HEK293 (cell line): Measurements from ENCODE around the gene CCNG1.

Experiments used
- ZNF23 ChIP-seq: fragments of 450-650 bp; formaldehyde crosslinking; IDR thresholded peaks from 2 replicates; pipeline ENCODE4 v1.5.1; 2016; ENCODE audit warnings: missing biosample characterization, missing genetic modification characterization, borderline replicate concordance
- TF ChIP-seq, protein P1 (sequence below): fragments of 450-650 bp; formaldehyde crosslinking; IDR thresholded peaks from 2 replicates; pipeline ENCODE4 v1.5.1; 2016; ENCODE audit warnings: missing biosample characterization, missing genetic modification characterization
- TF ChIP-seq, protein P2 (sequence below): fragments of 450-650 bp; formaldehyde crosslinking; optimal IDR thresholded peaks from 2 replicates; pipeline ENCODE3; 2016; ENCODE audit warnings: missing biosample characterization, mild to moderate bottlenecking, missing genetic modification characterization

DNA sequence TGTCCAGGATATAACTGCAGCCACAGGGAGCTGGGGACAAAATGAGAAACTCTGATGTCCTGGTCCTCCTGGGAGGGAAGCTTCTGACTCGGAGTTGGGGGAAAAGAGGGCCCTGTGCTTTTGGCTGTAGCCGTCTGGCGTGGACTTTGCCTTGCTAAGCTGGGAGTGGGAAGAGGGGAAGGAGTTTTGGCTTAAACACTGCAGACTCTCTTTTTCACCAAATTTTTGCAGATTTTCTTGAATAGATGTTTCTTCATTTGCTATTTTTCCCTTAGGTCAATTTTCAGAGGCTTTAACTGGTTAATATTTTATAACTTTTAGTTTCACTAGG lies 52.3 kb downstream of the CCNG1 start:
- no peak for TF ChIP-seq ZNF23 (tag by site-specific recombination)
- TF ChIP-seq, protein P1, sequence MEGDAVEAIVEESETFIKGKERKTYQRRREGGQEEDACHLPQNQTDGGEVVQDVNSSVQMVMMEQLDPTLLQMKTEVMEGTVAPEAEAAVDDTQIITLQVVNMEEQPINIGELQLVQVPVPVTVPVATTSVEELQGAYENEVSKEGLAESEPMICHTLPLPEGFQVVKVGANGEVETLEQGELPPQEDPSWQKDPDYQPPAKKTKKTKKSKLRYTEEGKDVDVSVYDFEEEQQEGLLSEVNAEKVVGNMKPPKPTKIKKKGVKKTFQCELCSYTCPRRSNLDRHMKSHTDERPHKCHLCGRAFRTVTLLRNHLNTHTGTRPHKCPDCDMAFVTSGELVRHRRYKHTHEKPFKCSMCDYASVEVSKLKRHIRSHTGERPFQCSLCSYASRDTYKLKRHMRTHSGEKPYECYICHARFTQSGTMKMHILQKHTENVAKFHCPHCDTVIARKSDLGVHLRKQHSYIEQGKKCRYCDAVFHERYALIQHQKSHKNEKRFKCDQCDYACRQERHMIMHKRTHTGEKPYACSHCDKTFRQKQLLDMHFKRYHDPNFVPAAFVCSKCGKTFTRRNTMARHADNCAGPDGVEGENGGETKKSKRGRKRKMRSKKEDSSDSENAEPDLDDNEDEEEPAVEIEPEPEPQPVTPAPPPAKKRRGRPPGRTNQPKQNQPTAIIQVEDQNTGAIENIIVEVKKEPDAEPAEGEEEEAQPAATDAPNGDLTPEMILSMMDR (tag by site-specific recombination) = no peak
- TF ChIP-seq, protein P2, sequence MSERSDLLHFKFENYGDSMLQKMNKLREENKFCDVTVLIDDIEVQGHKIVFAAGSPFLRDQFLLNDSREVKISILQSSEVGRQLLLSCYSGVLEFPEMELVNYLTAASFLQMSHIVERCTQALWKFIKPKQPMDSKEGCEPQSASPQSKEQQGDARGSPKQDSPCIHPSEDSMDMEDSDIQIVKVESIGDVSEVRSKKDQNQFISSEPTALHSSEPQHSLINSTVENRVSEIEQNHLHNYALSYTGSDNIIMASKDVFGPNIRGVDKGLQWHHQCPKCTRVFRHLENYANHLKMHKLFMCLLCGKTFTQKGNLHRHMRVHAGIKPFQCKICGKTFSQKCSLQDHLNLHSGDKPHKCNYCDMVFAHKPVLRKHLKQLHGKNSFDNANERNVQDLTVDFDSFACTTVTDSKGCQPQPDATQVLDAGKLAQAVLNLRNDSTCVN (tag by site-specific recombination) = no peak
